ENCODE measurements around the gene ANO1. TPM values are rescaled to one million over a fixed set of nuclear protein-coding genes. Genes with fewer than 3 reads are reported as not detected.

ANO1 gene
- polyA plus RNA-seq, 2 of the 4 experiments (the other 2 are of a cell fraction), result 0.27 to 0.44 TPM

- no peaks in the 10 kb centered on the region for H3K9me3 ChIP-seq
- no peak overlapping the region for H3K27ac ChIP-seq
- no peak for DNase-seq (ENCODE audit: low read depth in 1 of 2, low spot score in 1 of 2)
- no peak overlapping the region for H3K4me2 ChIP-seq
- H3K4me3 ChIP-seq, result no peak overlapping the region
- H3K4me1 ChIP-seq, result no peaks in the 10 kb centered on the region
- WGBS (ENCODE audit: missing lambda C conversion rate), result 72% methylated on average over 11 of the region's 11 CpGs
- TF ChIP-seq MAZ (IDR thresholded peaks at IDR 0.05; ENCODE audit: borderline replicate concordance, low read depth, low read length) (no peak), ZNF302 (CRISPR knock-in tag; IDR thresholded peaks at IDR 0.05) (no peak), HOXB5 (CRISPR knock-in tag; IDR thresholded peaks at IDR 0.05) (no peak), HDAC2 (IDR thresholded peaks at IDR 0.05) (no peak)
- ChIA-PET CTCF (no interaction called here), POLR2A (no interaction called here)
- ATAC-seq, result no peak
- FAIRE-seq, result peak; percentile 72
These were observed 111.5 kb downstream of the ANO1 start for GRCh38 chr11:70189622-70190021.

GRCh38 chr11:70191495-70192140, 113.5 kb downstream of the ANO1 start:
- CTCF ChIA-PET, result interaction anchor here (0.5 to 2.9 kb wide), 46 partner anchors 9 to 507 kb away, joined by 3 to 43 read pairs (median 4); partner anchors contain the start of gene FADD
- no peak for TF ChIP-seq NFE2L2 (conservative IDR thresholded peaks at IDR 0.05; ENCODE audit: low read length)
- TF ChIP-seq MAFK (IDR thresholded peaks at IDR 0.05; ENCODE audit: partially characterized antibody), result peak; percentile 57
- TF ChIP-seq ZNF302 (CRISPR knock-in tag; IDR thresholded peaks at IDR 0.05), result no peak
- TF ChIP-seq SMC3 (IDR thresholded peaks at IDR 0.05), result peak; percentile 94
- no peak for TF ChIP-seq CHD2 (IDR thresholded peaks at IDR 0.05; ENCODE audit: low read length, partially characterized antibody)
- no peak for TF ChIP-seq ZSCAN20 (CRISPR knock-in tag; IDR thresholded peaks at IDR 0.05)
- peak; percentile 69 for TF ChIP-seq MAX (IDR thresholded peaks at IDR 0.05)
- TF ChIP-seq RAD21 (conservative IDR thresholded peaks at IDR 0.05 in 1 of 2, IDR thresholded peaks at IDR 0.05 in 1 of 2), result peak; percentile 96 to 99
- no peak for TF ChIP-seq REST (IDR thresholded peaks at IDR 0.05)
- TF ChIP-seq RFX5 (IDR thresholded peaks at IDR 0.05), result no peak
- no peak for TF ChIP-seq NR3C1 (IDR thresholded peaks at IDR 0.05)
- TF ChIP-seq E2F6 (IDR thresholded peaks at IDR 0.05; ENCODE audit: borderline replicate concordance, low read depth), result peak; percentile 37; the same call in 1 of the 2 replicates
- peak; percentile 91 for TF ChIP-seq CTCF (IDR thresholded peaks at IDR 0.05)
- no peak for TF ChIP-seq CHD4 (IDR thresholded peaks at IDR 0.05; ENCODE audit: borderline replicate concordance)
- no peak for TF ChIP-seq RARB (CRISPR knock-in tag; IDR thresholded peaks at IDR 0.05)
- no peak for TF ChIP-seq ZFP36 (IDR thresholded peaks at IDR 0.05; ENCODE audit: borderline replicate concordance, partially characterized antibody)
- TF ChIP-seq EHMT2 (IDR thresholded peaks at IDR 0.05; ENCODE audit: low read depth), result no peak
- FAIRE-seq, result peak; percentile 63
- ATAC-seq, result peak; percentile 92 to 95
- Histone ChIP-seq H3K27ac (no peak overlapping the region), H3K4me3 (no peak overlapping the region), H3K9me3 (no peaks in the 10 kb centered on the region), H3K4me1 (no peaks in the 10 kb centered on the region), H3K4me2 (0 out of 3 replicates have a peak overlapping the region, but pooled peaks have one; percentile 33)
- POLR2A ChIA-PET, result interaction anchor here (0.6 kb wide), 1 partner anchor 273 kb away, joined by 3 read pairs; no protein-coding TSS in a partner anchor
- DNase-seq (ENCODE audit: low read depth in 1 of 2, low spot score in 1 of 2), result peak; percentile 74 to 79
- 4% methylated on average over 16 of the region's 22 CpGs for WGBS (ENCODE audit: missing lambda C conversion rate)

All from A549 (cell line).